K562 (cell line): ENCODE data around the gene PSMC2. TPM values are rescaled to one million over a fixed set of nuclear protein-coding genes. Genes with fewer than 3 reads are reported as not detected.

Experiments used
- BACH1 ChIP-seq: fragments of 200-800 bp; sonication (Bioruptor generic); IDR thresholded peaks from 2 replicates; pipeline ENCODE4 v1.6.1; 2016; ENCODE audit warnings: missing genetic modification characterization, missing compliant biosample characterization
- BMI1 ChIP-seq: fragments of 150-350 bp; IDR thresholded peaks from 2 replicates; pipeline ENCODE4 v1.6.1; 2014; ENCODE audit warnings: low read length
- CCNT2 ChIP-seq: IDR thresholded peaks from 2 replicates; pipeline ENCODE4 v1.6.1; 2011; ENCODE audit warnings: borderline replicate concordance, low read depth, mild to moderate bottlenecking, moderate library complexity, mixed read lengths, low read length; ENCODE audit not compliant: insufficient read length; ENCODE audit errors: extremely low read depth
- CXXC5 ChIP-seq: fragments of 250-450 bp; sonication (Bioruptor Pico); IDR thresholded peaks from 2 replicates; pipeline ENCODE4 v1.8.0; 2022; ENCODE audit warnings: inconsistent platforms, mild to moderate bottlenecking, moderate library complexity
- DACH1 ChIP-seq: fragments of 450-650 bp; IDR thresholded peaks from 2 replicates; pipeline ENCODE4 v1.6.1; 2018; ENCODE audit not compliant: partially characterized antibody
- EHMT2 ChIP-seq: fragments of 450-650 bp; IDR thresholded peaks from 2 replicates; pipeline ENCODE4 v1.6.1; 2018; ENCODE audit warnings: antibody characterized with exemption
- EP400 ChIP-seq: fragments of 450-650 bp; IDR thresholded peaks from 2 replicates; pipeline ENCODE4 v1.6.1; 2017; ENCODE audit warnings: antibody characterized with exemption, mild to moderate bottlenecking, moderate library complexity
- GTF2E2 ChIP-seq: fragments of 200-800 bp; sonication (Bioruptor generic); IDR thresholded peaks from 2 replicates; pipeline ENCODE4 v1.6.1; 2016; ENCODE audit warnings: missing genetic modification characterization, missing compliant biosample characterization
- HDAC1 ChIP-seq, 2 experiments: fragments of 450-650 bp; IDR thresholded peaks; 2 replicates each; pipeline ENCODE4 v1.6.1; 2016 to 2017; ENCODE audit warnings: inconsistent platforms in 1 of 2, mild to moderate bottlenecking in 1 of 2, moderate library complexity in 1 of 2
- HLTF ChIP-seq: fragments of 450-650 bp; IDR thresholded peaks from 2 replicates; pipeline ENCODE4 v1.6.1; 2016
- MBD1 ChIP-seq: fragments of 250-450 bp; sonication (Bioruptor Pico); IDR thresholded peaks from 2 replicates; pipeline ENCODE4 v1.8.0; 2022; ENCODE audit warnings: inconsistent platforms
- MLX ChIP-seq, 2 experiments: fragments of 450-650 bp in 1 of 2; sonication (generic) in 1 of 2; formaldehyde crosslinking; conservative IDR thresholded peaks; 2 replicates each; pipeline versions ENCODE4 v1.4.0 to v1.8.1; 2020 to 2022; ENCODE audit warnings: mild to moderate bottlenecking in 1 of 2, missing genetic modification reagents in 1 of 2
- NCOA1 ChIP-seq: fragments of 450-650 bp; IDR thresholded peaks from 2 replicates; pipeline ENCODE4 v1.6.1; 2016; ENCODE audit warnings: low read depth
- NELFE ChIP-seq: IDR thresholded peaks from 2 replicates; pipeline ENCODE4 v1.6.1; 2011; ENCODE audit warnings: mild to moderate bottlenecking; ENCODE audit not compliant: insufficient read depth, insufficient read length
- NFRKB ChIP-seq: fragments of 450-650 bp; IDR thresholded peaks from 2 replicates; pipeline ENCODE4 v1.6.1; 2016; ENCODE audit warnings: low read depth
- POLR2H ChIP-seq: IDR thresholded peaks from 2 replicates; pipeline ENCODE4 v1.6.1; 2016; ENCODE audit warnings: missing genetic modification characterization, low read depth, mild to moderate bottlenecking, control low read depth, missing compliant biosample characterization, moderate library complexity
- RNF2 ChIP-seq: sonication (generic); IDR thresholded peaks from 2 replicates; pipeline ENCODE4 v1.6.1; 2016
- SMARCA5 ChIP-seq: fragments of 450-650 bp; IDR thresholded peaks from 2 replicates; pipeline ENCODE4 v1.6.1; 2016
- SREBF2 ChIP-seq: sonication (generic); formaldehyde crosslinking; IDR thresholded peaks from 2 replicates; pipeline ENCODE4 v1.4.0; 2020; ENCODE audit warnings: mild to moderate bottlenecking, missing genetic modification reagents
- SRF ChIP-seq, 2 experiments: fragments of 250-450, 450-650 bp in 1 of 2; sonication (Bioruptor Pico) in 1 of 2; sonication (generic) in 1 of 2; formaldehyde crosslinking; IDR thresholded peaks; 2 replicates each; pipeline versions ENCODE4 v1.5.0 to v1.5.1; 2020 to 2022; ENCODE audit warnings: mild to moderate bottlenecking in 1 of 2, missing genetic modification reagents in 1 of 2
- TAF1 ChIP-seq: IDR thresholded peaks from 2 replicates; pipeline ENCODE4 v1.6.1; 2011; ENCODE audit warnings: mild to moderate bottlenecking, low read length, moderate library complexity; ENCODE audit not compliant: insufficient read depth, control insufficient read depth, severe bottlenecking; ENCODE audit errors: extremely low read depth
- TAF15 ChIP-seq: fragments of 200-400 bp; formaldehyde crosslinking; IDR thresholded peaks from 2 replicates; pipeline ENCODE4 v1.6.1; 2017; ENCODE audit warnings: mild to moderate bottlenecking, low read depth, low read length, moderate library complexity
- TCF3 ChIP-seq: sonication (generic); formaldehyde crosslinking; IDR thresholded peaks from 2 replicates; pipeline ENCODE4 v1.4.0; 2020; ENCODE audit warnings: mild to moderate bottlenecking, missing genetic modification reagents
- TCF7L2 ChIP-seq: fragments of 150-350 bp; IDR thresholded peaks from 2 replicates; pipeline ENCODE4 v1.6.1; 2016; ENCODE audit warnings: low read depth, mild to moderate bottlenecking, low read length, moderate library complexity
- ZNF124 ChIP-seq: sonication (generic); formaldehyde crosslinking; IDR thresholded peaks from 2 replicates; pipeline ENCODE4 v1.8.1; 2022; ENCODE audit warnings: missing genetic modification reagents
- ZNF140 ChIP-seq: fragments of 250-450 bp; sonication (Bioruptor Pico); IDR thresholded peaks from 2 replicates; pipeline ENCODE4 v1.8.0; 2021; ENCODE audit warnings: moderate library complexity, mild to moderate bottlenecking, inconsistent platforms
- ZNF24 ChIP-seq: fragments of 450-650 bp; IDR thresholded peaks from 2 replicates; pipeline ENCODE4 v1.6.1; 2016
- ZNF408 ChIP-seq: fragments of 250-450 bp; sonication (Bioruptor Pico); IDR thresholded peaks from 2 replicates; pipeline ENCODE4 v1.4.0; 2020; ENCODE audit warnings: low read depth, mild to moderate bottlenecking, moderate library complexity
- ZNF445 ChIP-seq: fragments of 250-450 bp; sonication (Bioruptor Pico); IDR thresholded peaks from 2 replicates; pipeline ENCODE4 v1.4.0; 2020; ENCODE audit warnings: low read depth, mild to moderate bottlenecking, moderate library complexity
- ZNF589 ChIP-seq: fragments of 200-800 bp; sonication (Bioruptor generic); IDR thresholded peaks from 2 replicates; pipeline ENCODE4 v1.6.1; 2016; ENCODE audit warnings: low read depth, missing genetic modification characterization, missing compliant biosample characterization
- ZNF77 ChIP-seq: fragments of 250-450 bp; sonication (Bioruptor Pico); IDR thresholded peaks from 2 replicates; pipeline ENCODE4 v1.5.0; 2020
- polyA plus RNA-seq, 8 experiments: library from polyadenylated mRNA; depleted of rRNA in 4 of 8; stranded (reverse) in 5 of 8; unstranded in 3 of 8; fragments of >200 nt; fragmentation: Nextera tagmentation in 2 of 8; fragmentation: Illumina TruSeq in 1 of 8; extraction: Ambion mirVana in 2 of 8; extraction: Trizol in 1 of 8; gene quantifications; 2 replicates each; pipeline versions ENCODE4 v1.2.1 to v1.2.3, GENCODE V29; 2011 to 2014; ENCODE audit warnings: inconsistent platforms in 1 of 8, missing spikeins in 1 of 8
- total RNA-seq, 7 experiments: library from RNA; depleted of rRNA in 6 of 7; stranded (reverse); fragments of >200 nt in 6 of 7; fragmentation: Illumina TruSeq in 2 of 7; extraction: Trizol in 2 of 7; gene quantifications; 2 replicates each; pipeline versions ENCODE4 v1.2.1 to v1.2.3, GENCODE V29; 2011 to 2021; ENCODE audit warnings: low replicate concordance in 1 of 7

Gene PSMC2
- total and polyA plus RNA-seq, 9 of the 15 experiments (the other 6 are each of a cell fraction or from before 2014, with no cell fraction given) = 316 to 1,105 (median 511) TPM

- TF ChIP-seq ZNF589 (no peak; the same call in 1 of the 2 replicates), EHMT2 (no peak), HDAC1 (IDR thresholded peaks at IDR 0.05) (peak in 1 of 2 experiments; percentile 95; a peak in 2 of 4 replicates), ZNF408 (CRISPR knock-in tag) (no peak), DACH1 (peak; percentile 4), TCF3 (CRISPR knock-in tag) (peak; percentile 27; the same call in 1 of the 2 replicates), BMI1 (0 out of 2 replicates have a peak, but pooled peaks have one; percentile 13), HLTF (0 out of 2 replicates have a peak, but pooled peaks have one; percentile 24), BACH1 (peak; percentile 74; the same call in 1 of the 2 replicates), RNF2 (peak; percentile 96), SRF (CRISPR knock-in tag; IDR thresholded peaks at IDR 0.05) (peak in 1 of 2 experiments; percentile 71; a peak in 2 of 4 replicates), TAF15 (no peak), POLR2H (peak; percentile 68), CXXC5 (CRISPR knock-in tag) (peak; percentile 88), SMARCA5 (no peak), SREBF2 (CRISPR knock-in tag) (no peak), MLX (CRISPR knock-in tag; conservative IDR thresholded peaks at IDR 0.05) (no peak; a peak in 1 of 4 replicates), TCF7L2 (no peak), ZNF445 (CRISPR knock-in tag) (no peak), EP400 (peak; percentile 99), GTF2E2 (tag) (peak; percentile 93), ZNF124 (CRISPR knock-in tag) (no peak), NFRKB (peak; percentile 91), ZNF77 (CRISPR knock-in tag) (no peak), NELFE (no peak), ZNF24 (peak; percentile 79), CCNT2 (peak; percentile 75), NCOA1 (peak; percentile 97), TAF1 (peak; percentile 99), MBD1 (no peak), ZNF140 (CRISPR knock-in tag) (no peak)
Measured at GRCh38 chr7:103344453-103345149, 2.8 kb upstream of the PSMC2 start, which contains the start of gene DNAJC2 (continued).
